ENCODE measurements around the gene COL6A3.
"Not testable (repeated sequence)": the region's sequence is repeated elsewhere in the genome, so short reads cannot be mapped to it uniquely, and the experiment has no call there.

The COL6A3 gene

GRCh38 chr2:237380768-237381167 lies 33.2 kb downstream of the COL6A3 start:
- DNase-seq: no peak

GRCh38 chr2:237379636-237380035 lies 34.3 kb downstream of the COL6A3 start:
- no peak for DNase-seq

- no peak for DNase-seq
Observed at GRCh38 chr2:237378650-237379049, 35.3 kb downstream of the COL6A3 start.

DNA sequence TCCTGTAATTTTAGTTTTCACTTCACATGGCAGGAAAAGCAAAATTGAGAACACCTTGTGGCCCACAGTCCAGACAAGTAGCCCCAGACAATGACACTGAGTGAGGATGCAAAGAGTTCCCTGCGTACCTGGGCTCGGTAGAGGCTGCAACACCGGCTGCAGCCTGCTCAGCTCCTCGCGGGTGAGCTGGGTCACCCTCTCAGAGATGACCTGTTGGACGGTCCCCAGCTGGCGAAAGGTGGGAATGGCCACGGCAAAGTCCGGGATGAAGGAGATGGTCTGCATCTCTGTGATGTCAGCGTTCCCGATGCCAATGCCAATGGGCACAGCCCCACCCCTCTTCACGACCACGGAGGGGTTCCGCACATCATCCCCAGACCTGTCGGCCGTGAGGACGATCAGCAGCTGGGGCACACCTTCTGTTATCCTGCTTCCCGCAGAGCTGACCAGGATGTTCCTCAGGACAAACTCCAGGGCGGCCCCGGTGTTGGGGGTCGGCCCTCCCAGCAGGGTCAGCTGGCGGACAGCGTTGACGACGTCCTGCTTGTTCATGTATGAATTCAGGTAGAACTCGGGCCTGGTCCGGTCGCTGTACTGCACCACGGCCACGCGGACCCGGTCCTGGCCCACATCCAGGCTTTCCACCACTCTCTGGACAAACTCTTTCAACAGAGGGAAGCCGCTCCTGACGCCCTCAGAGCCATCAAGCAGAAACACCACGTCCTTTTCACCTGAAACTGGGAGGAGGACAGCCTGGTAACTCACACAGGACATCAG lies 39.5 kb downstream of the COL6A3 start:
- no peak for DNase-seq

DNA sequence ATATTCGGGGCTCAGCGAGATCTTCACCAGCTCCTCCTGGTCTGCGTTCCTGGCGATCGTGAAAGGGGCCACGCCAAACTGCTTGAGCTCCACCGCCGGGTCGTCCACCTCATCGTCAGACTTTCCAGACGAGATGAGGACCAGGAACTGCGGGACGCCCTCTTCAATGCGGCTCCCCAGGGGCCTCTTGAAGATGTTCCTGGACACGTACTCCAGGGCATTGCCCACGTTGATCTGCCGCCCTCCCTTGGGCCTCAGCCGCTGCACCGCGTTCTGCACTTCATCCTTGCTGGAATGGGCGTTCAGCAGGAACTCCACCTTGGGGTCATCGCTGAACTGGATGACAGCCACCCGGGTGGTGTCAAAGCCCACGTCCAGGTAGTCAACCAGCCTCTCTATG lies 42.1 kb downstream of the COL6A3 start:
- no peak for DNase-seq

DNA sequence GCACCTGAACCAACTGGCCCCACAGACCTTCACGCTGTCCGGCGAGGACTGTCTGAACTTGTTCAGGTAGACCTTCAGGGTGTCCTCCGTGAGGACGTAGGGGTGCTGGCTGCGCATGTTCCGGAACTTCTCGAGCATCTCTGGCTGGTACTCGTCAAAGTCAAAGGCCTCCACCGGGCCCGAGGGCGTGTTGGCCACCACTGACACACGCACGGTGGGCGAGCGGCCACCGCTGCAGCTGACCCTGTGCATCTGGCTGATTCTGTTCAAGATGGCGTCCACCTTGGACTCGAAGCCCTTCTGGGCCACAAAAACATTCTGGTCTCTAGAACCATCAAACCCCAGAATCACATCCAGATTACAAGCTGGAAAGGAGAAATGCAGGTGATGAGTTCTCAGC lies 48.3 kb downstream of the COL6A3 start:
- no peak for DNase-seq

GRCh38 chr2:237364655-237365054 lies 49.3 kb downstream of the COL6A3 start:
- no peak for DNase-seq

GRCh38 chr2:237361194-237362004 lies 52.6 kb downstream of the COL6A3 start:
- peak; percentile 10 for DNase-seq

- DNase-seq: no peak
Observed at GRCh38 chr2:237359894-237360780, 53.8 kb downstream of the COL6A3 start.

DNA sequence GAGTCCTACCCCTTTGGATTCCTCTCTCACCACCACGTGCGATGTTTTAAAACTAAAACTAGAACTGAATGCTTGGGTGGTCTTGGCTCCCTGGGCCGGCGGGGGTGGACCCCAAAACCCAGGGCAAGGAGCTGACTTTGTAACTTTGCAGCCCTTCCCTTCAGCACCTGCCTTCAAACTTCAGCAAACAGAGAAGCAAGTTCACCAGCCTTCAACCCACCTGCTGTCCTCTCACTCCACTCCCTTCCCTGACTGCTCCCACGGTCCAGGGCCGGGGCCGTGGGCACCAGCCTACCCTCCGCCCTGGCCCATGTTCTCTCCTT lies 54.5 kb downstream of the COL6A3 start:
- no peak for DNase-seq

DNA sequence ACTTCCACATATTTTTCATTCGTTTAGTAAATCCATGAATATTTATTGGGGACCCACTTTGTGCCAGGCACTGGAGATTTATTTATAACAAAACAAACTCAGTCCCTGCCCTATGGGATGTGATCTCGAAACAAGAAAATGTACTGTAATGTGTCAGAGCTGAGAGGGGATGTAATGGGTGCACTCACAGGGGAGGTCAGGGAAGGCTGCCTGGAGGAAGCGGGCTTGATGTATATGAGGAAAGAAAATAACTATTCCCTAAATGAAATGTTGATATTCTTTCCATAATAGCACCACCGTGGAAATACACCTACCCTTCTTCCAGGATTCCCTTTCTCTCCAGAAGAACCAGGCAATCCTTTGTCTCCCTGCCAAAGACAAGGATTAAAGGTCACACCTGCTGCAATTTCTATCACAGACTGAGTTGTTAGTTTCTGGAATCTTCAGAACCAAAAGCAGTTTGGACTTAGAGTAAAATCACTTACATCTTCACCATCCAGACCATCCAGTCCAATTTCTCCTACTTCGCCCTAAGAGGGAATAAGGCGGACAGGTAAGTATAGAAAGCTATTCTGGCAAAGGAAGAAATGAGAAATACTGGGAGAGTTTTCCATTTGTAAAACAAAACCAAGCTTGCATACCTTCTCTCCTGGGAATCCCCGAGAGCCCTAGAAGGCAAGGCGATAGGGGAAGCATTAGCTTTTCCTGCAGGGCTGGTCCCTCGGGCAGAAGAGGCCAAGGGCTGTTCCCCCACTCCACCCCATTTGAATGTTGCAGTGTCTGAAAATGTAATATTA lies 55.0 kb downstream of the COL6A3 start:
- DNase-seq: no peak

GRCh38 chr2:237355701-237356100 lies 58.3 kb downstream of the COL6A3 start:
- DNase-seq: no peak

DNA sequence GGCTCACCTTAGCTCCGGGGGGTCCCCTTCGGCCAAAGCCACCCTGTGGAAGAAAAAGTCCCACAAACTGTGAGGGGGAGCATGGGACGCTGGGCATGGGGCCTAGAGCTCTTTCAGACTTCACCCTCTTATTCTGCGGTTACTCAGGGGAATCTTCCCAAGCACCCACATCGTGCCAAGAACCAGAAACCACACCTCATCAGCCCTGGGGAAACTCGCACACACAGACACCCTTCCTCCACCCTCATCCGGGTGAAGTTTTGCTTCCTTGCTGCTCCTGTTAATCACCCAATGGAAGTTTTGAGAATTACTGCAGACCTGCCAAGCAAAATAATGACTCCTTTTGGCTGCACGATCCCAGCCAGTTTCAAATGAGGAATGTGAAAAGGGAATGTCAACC lies 59.1 kb downstream of the COL6A3 start:
- DNase-seq: no peak

DNA sequence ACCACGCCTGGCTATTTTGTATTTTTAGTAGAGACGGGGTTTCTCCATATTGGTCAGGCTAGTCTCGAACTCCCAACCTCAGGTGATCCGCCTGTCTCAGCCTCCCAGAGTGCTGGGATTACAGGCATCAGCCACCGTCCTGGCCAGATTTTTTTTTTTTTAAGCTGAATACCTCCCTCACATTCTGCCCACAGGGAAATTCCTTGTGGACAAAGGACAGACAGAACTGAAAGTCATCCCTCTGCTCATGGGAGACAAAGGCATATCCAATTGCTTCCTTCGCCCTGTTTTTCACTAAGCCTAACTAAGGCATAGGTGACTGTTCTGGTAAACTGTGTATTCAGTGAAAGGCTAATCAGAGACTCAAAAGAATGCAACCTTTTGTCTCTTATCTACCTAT lies 59.8 kb downstream of the COL6A3 start:
- not testable (repeated sequence) for DNase-seq

GRCh38 chr2:237353215-237353614 lies 60.7 kb downstream of the COL6A3 start:
- no peak for DNase-seq

GRCh38 chr2:237352279-237352845 lies 61.6 kb downstream of the COL6A3 start:
- DNase-seq: no peak

GRCh38 chr2:237351796-237352195 lies 62.2 kb downstream of the COL6A3 start:
- no peak for DNase-seq

DNA sequence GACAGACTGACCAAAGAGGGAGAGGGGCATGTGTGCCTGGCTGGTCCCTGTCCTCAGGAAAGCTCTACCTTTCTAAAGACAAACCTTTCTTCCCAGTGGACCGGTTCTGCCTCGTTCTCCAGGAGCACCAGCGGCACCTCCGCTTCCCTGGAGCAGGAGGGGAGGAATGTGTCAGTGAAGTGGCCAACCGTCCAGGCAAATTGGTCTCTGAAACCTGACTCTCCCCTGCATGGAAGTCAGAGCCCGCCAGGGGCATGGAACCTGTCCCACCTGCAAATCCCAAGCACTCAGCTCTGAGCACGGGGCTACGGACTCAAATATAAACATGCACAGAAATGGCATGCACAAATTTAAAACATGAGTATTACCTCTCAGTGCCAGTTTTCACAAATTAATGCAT lies 62.9 kb downstream of the COL6A3 start:
- DNase-seq: no peak

DNA sequence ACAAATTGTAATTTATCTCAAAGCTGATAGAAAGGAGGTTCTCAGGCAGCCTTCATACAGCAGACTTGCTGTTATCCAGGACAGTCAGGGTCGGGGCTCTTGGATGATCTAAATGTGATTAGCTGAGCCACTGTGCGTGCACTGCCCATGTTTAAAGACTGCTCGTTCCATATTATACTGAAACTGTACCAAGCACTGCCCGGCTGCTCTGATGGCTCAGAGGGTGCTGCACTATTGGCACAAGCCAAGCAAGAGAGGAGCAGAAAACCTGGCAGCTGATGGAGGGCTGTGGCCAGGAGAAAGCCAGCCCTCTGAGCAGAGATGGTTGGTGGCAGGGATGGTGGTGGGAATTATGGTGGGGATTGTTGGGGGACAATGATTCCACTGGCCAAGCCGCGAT lies 63.4 kb downstream of the COL6A3 start:
- DNase-seq: no peak

DNA sequence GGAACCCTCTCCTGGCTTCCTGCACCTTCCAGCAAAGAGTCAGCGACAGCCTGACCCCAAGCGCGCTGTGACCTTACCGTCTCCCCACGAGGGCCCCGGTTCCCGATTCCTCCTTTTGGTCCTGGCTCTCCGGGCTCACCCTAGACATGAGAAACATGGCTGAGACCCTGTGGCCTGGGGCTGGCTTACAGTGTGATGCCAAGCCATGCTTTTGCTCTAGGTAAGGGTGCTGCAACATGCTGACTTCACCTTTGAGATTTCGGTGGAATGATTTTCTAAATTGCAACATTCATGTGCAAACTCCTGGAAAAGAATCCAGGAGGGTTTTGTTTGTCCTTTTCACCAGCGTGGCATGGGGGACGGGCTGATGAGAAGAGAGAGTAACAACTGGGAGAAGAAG lies 63.9 kb downstream of the COL6A3 start:
- no peak for DNase-seq

GRCh38 chr2:237348281-237348865 lies 65.6 kb downstream of the COL6A3 start:
- no peak for DNase-seq

Data from eye (tissue), 1 donor.